ENCODE data around the gene APH1A. TPM values are rescaled to one million over a fixed set of nuclear protein-coding genes. Genes with fewer than 3 reads are reported as not detected.
A peak's percentile ranks its signal among the peaks of the same experiment; 100 is the strongest.

Gene APH1A
- total and polyA plus RNA-seq, 9 of the 15 experiments (the other 6 are each of a cell fraction or from before 2014, with no cell fraction given), result 5.6 to 123 (median 77.0) TPM

DNA sequence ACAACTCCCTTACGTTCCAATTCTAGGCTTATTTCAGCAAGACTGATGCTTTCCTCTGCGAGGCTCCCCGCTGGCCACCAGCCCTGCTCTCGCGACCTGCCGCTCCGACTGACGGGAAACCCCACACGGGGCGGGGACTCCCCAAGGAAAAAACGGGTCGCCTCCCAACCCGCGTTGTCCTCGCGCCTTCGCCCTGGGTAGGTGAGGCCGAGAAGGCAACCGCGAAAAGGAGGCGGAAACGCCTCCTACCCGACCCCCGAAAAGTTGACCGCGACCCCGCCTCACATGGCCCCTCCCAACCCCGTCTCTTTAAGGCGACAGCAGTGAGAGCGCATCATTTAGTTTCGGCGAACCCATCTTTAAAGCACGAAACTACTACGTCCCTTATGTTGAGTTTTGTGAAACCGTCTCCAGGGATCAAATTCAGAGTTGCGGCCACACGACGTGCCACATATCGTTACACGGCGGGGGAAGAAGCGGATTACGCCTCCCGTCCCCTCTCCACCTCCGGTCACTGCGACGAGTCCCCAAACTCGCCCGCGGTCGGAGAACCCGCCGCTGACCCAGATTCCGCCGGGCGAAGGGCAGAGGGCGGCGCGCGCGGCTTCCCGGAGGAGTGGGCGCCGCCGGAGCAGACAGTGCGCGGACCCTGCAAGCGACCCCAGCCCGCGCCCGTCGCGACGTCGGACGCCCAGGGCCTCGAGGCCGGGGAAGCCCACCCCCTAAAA, 34.1 kb downstream of the APH1A start (continued):
- TF ChIP-seq RBM15 (IDR thresholded peaks at IDR 0.05; ENCODE audit: insufficient read depth, low read length) (no peak), GABPA (tag; conservative IDR thresholded peaks at IDR 0.05; ENCODE audit: low read depth) (no peak), ZNF133 (CRISPR knock-in tag; IDR thresholded peaks at IDR 0.05) (peak; percentile 71; the same call in 1 of the 2 replicates), OTX1 (CRISPR knock-in tag; IDR thresholded peaks at IDR 0.05) (peak; percentile 74; the same call in 1 of the 2 replicates), DIDO1 (tag; IDR thresholded peaks at IDR 0.05; ENCODE audit: low read depth) (no peak), ZNF507 (tag; conservative IDR thresholded peaks at IDR 0.05) (no peak), PHF8 (IDR thresholded peaks at IDR 0.05; ENCODE audit: borderline replicate concordance, low read length) (peak; percentile 55; the same call in 1 of the 2 replicates), RCOR1 (IDR thresholded peaks at IDR 0.05; ENCODE audit: borderline replicate concordance in 1 of 2, low read depth in 2 of 2, low read length in 2 of 2) (peak in 1 of 2 experiments; percentile 13; a peak in 1 of 4 replicates), ZNF395 (CRISPR knock-in tag; IDR thresholded peaks at IDR 0.05) (peak; percentile 70)

All from K562 (cell line).